GM19324 (cell line): Measurements from ENCODE around the gene RPS13.
"Not testable (repeated sequence)": the region's sequence is repeated elsewhere in the genome, so short reads cannot be mapped to it uniquely, and the experiment has no call there.

Experiments used
- ATAC-seq: cut with Tn5 transposase; IDR thresholded peaks from one replicate; pipeline ENCODE4 v1.9.1; 2021; ENCODE audit warnings: mild to moderate bottlenecking, moderate library complexity; ENCODE audit not compliant: unreplicated experiment, low FRiP score

RPS13 gene

DNA sequence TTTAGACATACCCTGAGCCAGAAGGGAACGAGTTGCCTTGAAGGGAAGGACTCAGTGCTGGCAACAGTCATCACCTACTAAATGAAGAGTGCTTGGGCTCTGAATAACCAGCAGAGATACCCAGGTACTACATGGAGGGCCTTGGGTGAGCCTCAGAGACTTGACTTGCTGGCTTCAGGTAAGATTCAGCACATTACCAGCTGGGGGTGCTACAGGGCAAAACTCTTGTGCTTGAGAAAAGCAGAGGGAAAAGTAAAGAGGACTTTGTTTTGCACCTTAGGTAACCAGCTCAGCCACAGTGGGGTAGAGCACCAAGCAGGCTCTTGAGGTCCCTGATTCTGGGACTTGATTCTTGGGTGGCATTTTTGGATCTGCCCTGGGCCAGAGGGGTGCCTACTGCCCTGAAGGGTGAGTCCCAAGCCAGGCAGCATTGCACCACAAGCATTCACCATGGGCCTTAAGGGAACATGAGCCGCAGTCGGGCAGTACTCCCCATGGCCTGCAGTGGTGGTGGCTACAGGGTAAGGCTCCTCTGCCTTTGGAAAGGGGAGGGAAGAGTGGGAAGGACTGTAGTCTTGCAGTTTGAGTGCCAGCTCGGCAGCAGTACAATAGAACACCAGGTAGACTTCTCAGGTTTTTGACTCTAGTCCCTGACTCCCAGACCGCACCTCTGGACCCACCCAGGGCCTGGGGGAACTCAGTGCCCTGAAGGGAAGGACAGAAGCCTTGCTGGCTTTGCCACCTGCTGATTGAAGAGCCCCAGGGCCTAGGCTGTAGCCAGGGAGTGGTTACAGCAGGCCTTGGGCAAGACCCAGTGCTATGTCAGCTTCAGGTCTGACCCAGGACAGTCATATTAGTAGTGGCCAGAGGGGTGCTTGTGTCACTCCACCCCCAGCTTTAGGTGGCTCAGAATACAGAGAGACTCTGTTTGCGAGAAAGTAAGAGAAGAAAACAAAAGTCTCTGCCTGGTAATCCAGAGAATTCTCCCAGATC, 40.5 kb downstream of the RPS13 start:
- ATAC-seq, result no peak

GRCh38 chr11:17034027-17034426, 43.4 kb downstream of the RPS13 start:
- ATAC-seq, result not testable (repeated sequence)

- no peak for ATAC-seq
Observed at GRCh38 chr11:17026487-17027082, 50.9 kb downstream of the RPS13 start.

DNA sequence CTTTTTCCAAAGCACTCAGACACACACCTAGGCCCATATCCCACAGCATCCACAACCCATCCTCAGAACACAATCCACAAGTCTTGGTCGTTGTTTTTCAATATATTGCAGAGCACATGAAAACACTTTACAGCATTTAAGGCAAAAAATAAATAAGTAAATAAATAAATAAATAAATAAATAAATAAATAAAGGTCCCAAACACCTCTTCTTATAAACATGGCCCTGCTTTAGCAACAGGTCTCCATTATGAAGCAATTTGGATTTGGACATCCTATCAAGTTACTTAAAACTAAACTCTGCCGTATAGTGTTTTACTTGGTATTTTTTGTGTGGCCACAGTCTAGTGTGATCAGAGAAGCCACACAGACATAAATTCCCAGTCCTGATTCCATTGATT, 52.5 kb downstream of the RPS13 start:
- no peak for ATAC-seq
